ENCODE data around the gene ATP6AP1. TPM values are rescaled to one million over a fixed set of nuclear protein-coding genes. Genes with fewer than 3 reads are reported as not detected.

Gene ATP6AP1
- polyA plus RNA-seq, 1 donor (not counting 4 experiments of a cell fraction or from before 2014, with no cell fraction given) = 42.4 TPM

DNA sequence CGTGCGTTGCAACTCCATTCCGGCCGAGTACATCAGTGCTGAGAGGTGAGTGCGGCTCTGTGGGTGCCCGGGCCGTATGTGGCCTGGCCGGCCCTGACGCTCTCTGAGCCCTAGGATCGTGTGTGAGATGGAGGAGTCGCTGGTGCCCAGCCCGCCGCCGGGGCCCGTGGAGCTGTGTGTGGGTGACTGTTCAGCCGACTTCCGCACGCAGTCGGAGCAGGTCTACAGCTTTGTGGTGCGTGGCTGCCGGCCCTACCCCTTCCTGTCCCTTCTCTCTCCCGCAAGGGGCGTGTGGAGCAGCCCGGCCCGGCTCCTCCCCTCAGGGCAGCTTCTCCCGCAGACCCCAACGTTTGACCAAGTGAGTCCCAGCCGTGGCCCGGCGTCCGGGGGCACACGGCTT, 37.6 kb downstream of the ATP6AP1 start:
- H3K36me3 ChIP-seq (ENCODE audit: control insufficient read depth in 2 of 2, extremely low read depth in 1 of 2, insufficient read depth in 2 of 2, low read length in 2 of 2) = peaks cover 0 to 6% of the 10 kb centered on the region in 2 experiments
- DNase-seq (ENCODE audit: low read depth, low spot score) (no peak), FAIRE-seq (no peak)
- H3K9ac ChIP-seq (ENCODE audit: control insufficient read depth, extremely low read depth, insufficient read depth, low read length) = no peak overlapping the region
- dilution Hi-C loops (cut with MboI; ENCODE audit: extremely low pct_ligation_motif_present, low sequenced_read_pairs) = no loop called here
- no peak overlapping the region for H3K4me2 ChIP-seq (ENCODE audit: control insufficient read depth, extremely low read depth, insufficient read depth, low read depth, low read length)
- no peak overlapping the region for H3K4me3 ChIP-seq (ENCODE audit: control insufficient read depth in 2 of 3, extremely low read depth in 1 of 3, insufficient read depth in 2 of 3, low read depth in 1 of 3, low read length in 3 of 3)
- TF ChIP-seq, protein P1, sequence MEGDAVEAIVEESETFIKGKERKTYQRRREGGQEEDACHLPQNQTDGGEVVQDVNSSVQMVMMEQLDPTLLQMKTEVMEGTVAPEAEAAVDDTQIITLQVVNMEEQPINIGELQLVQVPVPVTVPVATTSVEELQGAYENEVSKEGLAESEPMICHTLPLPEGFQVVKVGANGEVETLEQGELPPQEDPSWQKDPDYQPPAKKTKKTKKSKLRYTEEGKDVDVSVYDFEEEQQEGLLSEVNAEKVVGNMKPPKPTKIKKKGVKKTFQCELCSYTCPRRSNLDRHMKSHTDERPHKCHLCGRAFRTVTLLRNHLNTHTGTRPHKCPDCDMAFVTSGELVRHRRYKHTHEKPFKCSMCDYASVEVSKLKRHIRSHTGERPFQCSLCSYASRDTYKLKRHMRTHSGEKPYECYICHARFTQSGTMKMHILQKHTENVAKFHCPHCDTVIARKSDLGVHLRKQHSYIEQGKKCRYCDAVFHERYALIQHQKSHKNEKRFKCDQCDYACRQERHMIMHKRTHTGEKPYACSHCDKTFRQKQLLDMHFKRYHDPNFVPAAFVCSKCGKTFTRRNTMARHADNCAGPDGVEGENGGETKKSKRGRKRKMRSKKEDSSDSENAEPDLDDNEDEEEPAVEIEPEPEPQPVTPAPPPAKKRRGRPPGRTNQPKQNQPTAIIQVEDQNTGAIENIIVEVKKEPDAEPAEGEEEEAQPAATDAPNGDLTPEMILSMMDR (optimal IDR thresholded peaks at IDR 0.05 in 1 of 3, IDR thresholded peaks at IDR 0.05 in 1 of 3, conservative IDR thresholded peaks at IDR 0.05 in 1 of 3; ENCODE audit: extremely low read depth in 1 of 3, insufficient read depth in 2 of 3, low read length in 3 of 3) = no peak
- TF ChIP-seq EZH2 (IDR thresholded peaks at IDR 0.05; ENCODE audit: low read length) = no peak
- no peaks in the 10 kb centered on the region for H3K4me1 ChIP-seq (ENCODE audit: control insufficient read depth, extremely low read depth, insufficient read depth, low read length)
- no peaks in the 10 kb centered on the region for H3K9me3 ChIP-seq (ENCODE audit: control insufficient read depth, low read depth, low read length)
- no peak overlapping the region for H2AFZ ChIP-seq (ENCODE audit: control insufficient read depth, low read length)
- H4K20me1 ChIP-seq (ENCODE audit: control insufficient read depth, extremely low read depth, insufficient read depth, low read length) = no peaks in the 10 kb centered on the region
- no peaks in the 10 kb centered on the region for H3K79me2 ChIP-seq (ENCODE audit: control insufficient read depth, insufficient read depth, low read length)
- no peaks in the 10 kb centered on the region for H3K27me3 ChIP-seq (ENCODE audit: control insufficient read depth, extremely low read depth, insufficient read depth, low read length)
- H3K27ac ChIP-seq (ENCODE audit: control insufficient read depth, insufficient read depth, low read length) = no peak overlapping the region
- no peaks in the 10 kb centered on the region for H3K9me1 ChIP-seq (ENCODE audit: control insufficient read depth, extremely low read depth, insufficient read depth, low read length)

GRCh38 chrX:154466907-154467306, 38.4 kb downstream of the ATP6AP1 start:
- dilution Hi-C loops (cut with MboI; ENCODE audit: extremely low pct_ligation_motif_present, low sequenced_read_pairs) = no loop called here
- Histone ChIP-seq H2AFZ (ENCODE audit: control insufficient read depth, low read length) (no peak overlapping the region), H3K36me3 (ENCODE audit: control insufficient read depth in 2 of 2, extremely low read depth in 1 of 2, insufficient read depth in 2 of 2, low read length in 2 of 2) (peaks cover 0 to 5% of the 10 kb centered on the region in 2 experiments), H4K20me1 (ENCODE audit: control insufficient read depth, extremely low read depth, insufficient read depth, low read length) (no peaks in the 10 kb centered on the region), H3K4me3 (ENCODE audit: control insufficient read depth in 2 of 3, extremely low read depth in 1 of 3, insufficient read depth in 2 of 3, low read depth in 1 of 3, low read length in 3 of 3) (no peak overlapping the region), H3K9me3 (ENCODE audit: control insufficient read depth, low read depth, low read length) (peaks cover 2% of the 10 kb centered on the region), H3K4me2 (ENCODE audit: control insufficient read depth, extremely low read depth, insufficient read depth, low read depth, low read length) (no peak overlapping the region), H3K79me2 (ENCODE audit: control insufficient read depth, insufficient read depth, low read length) (no peaks in the 10 kb centered on the region), H3K27me3 (ENCODE audit: control insufficient read depth, extremely low read depth, insufficient read depth, low read length) (no peaks in the 10 kb centered on the region), H3K9ac (ENCODE audit: control insufficient read depth, extremely low read depth, insufficient read depth, low read length) (no peak overlapping the region), H3K4me1 (ENCODE audit: control insufficient read depth, extremely low read depth, insufficient read depth, low read length) (no peaks in the 10 kb centered on the region), H3K27ac (ENCODE audit: control insufficient read depth, insufficient read depth, low read length) (no peak overlapping the region), H3K9me1 (ENCODE audit: control insufficient read depth, extremely low read depth, insufficient read depth, low read length) (no peaks in the 10 kb centered on the region)
- DNase-seq (ENCODE audit: low read depth, low spot score) (no peak), FAIRE-seq (no peak)
- TF ChIP-seq, protein P1 (optimal IDR thresholded peaks at IDR 0.05 in 1 of 3, IDR thresholded peaks at IDR 0.05 in 1 of 3, conservative IDR thresholded peaks at IDR 0.05 in 1 of 3; ENCODE audit: extremely low read depth in 1 of 3, insufficient read depth in 2 of 3, low read length in 3 of 3) = no peak
- TF ChIP-seq EZH2 (IDR thresholded peaks at IDR 0.05; ENCODE audit: low read length) = no peak

Data from keratinocyte (primary cell).